ES-I3 (cell line): ENCODE measurements around the gene FABP1.
A peak's percentile ranks its signal among the peaks of the same experiment; 100 is the strongest.

ENCODE experiments used
- H3K36me3 ChIP-seq: 2 replicates; pipeline ENCODE4 v1.6.1; 2013; ENCODE audit warnings: mild to moderate bottlenecking, low read length, control low read depth, moderate library complexity; ENCODE audit not compliant: insufficient read depth
- H3K4me1 ChIP-seq: 2 replicates; pipeline ENCODE4 v1.6.1; 2013; ENCODE audit warnings: mild to moderate bottlenecking, control low read depth, low read length; ENCODE audit not compliant: insufficient read depth
- H3K9ac ChIP-seq: 2 replicates; pipeline ENCODE4 v1.6.1; 2013; ENCODE audit warnings: low read depth, mild to moderate bottlenecking, low read length, moderate library complexity
- H3K9me3 ChIP-seq: 2 replicates; pipeline ENCODE4 v1.6.1; 2013; ENCODE audit warnings: mild to moderate bottlenecking, low read length, moderate library complexity; ENCODE audit not compliant: control insufficient read depth, insufficient read depth

Gene FABP1

DNA sequence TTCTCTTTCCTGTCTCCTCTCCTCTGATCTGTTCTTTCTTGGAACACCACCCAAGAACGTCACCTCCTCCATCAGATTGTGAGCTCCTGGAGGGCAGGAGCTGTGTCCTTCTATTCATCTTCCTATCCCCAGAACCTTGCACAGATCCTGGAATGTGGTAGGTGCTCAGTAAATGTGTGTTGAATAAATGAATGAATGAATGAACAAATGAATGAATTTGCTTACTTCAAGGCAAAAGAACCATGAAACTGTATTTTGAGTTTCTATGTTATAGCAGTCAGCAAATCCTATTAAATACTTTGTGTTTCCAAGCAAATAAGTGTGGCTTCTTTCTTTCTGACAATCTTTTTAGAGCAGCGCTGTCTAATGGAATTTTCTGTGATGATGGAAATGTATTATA lies 14.8 kb downstream of the FABP1 start:
- H3K36me3 ChIP-seq = no peaks in the 10 kb centered on the region

DNA sequence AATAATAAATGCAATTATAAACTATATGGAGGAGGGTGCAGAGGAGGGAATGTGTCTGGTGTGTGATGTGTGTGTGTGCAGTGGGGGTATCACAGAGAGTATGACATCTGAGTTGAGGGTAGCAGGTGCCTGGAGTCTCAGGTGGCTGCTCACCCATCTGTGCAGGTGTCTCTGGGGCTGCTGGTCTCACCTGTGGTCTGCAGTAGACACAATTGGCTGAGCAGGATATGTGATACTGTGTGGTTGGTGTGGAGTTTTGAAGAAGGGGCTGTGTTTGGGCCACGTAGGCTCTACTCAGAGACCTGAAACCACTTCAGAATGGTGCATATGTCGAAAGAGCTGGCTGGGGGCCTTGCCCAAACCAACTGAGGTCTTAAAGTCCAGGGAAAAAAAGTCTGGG lies 17.0 kb downstream of the FABP1 start:
- H3K9ac ChIP-seq = no peak overlapping the region
- no peaks in the 10 kb centered on the region for H3K4me1 ChIP-seq
- H3K36me3 ChIP-seq = no peaks in the 10 kb centered on the region
- H3K9me3 ChIP-seq = no peaks in the 10 kb centered on the region

More for the DNA sequence above, 14.8 kb downstream of the FABP1 start:
- Histone ChIP-seq H3K9me3 (no peaks in the 10 kb centered on the region), H3K4me1 (peaks cover 2% of the 10 kb centered on the region; the same call in 1 of the 2 replicates), H3K9ac (no peak overlapping the region)

DNA sequence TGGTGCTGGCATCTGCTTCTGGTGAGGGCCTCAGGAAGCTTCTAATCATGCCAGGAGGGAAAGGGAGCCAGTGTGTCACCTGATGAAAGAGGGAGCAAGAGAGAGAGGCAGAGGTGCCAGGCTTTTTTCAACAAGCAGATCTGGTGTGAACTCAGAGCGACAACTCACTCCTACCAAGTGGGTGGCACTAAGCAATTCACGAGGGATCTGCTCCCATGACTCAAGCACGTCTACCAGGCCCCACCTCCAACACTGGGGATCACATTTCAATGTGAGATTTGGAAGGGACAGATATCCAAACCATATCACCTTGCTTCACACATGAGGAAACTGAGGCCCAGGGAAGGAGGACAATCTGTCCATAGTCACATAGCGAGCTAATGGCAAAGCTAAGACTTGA lies 19.1 kb downstream of the FABP1 start:
- no peaks in the 10 kb centered on the region for H3K4me1 ChIP-seq
- no peaks in the 10 kb centered on the region for H3K9me3 ChIP-seq
- no peak overlapping the region for H3K9ac ChIP-seq
- no peaks in the 10 kb centered on the region for H3K36me3 ChIP-seq

- Histone ChIP-seq H3K9ac (no peak overlapping the region), H3K4me1 (peaks cover 8% of the 10 kb centered on the region), H3K9me3 (no peaks in the 10 kb centered on the region), H3K36me3 (no peaks in the 10 kb centered on the region)
These were observed 27.4 kb downstream of the FABP1 start for GRCh38 chr2:88100489-88100858.

- Histone ChIP-seq H3K4me1 (peaks cover 8% of the 10 kb centered on the region), H3K9me3 (no peaks in the 10 kb centered on the region), H3K9ac (peak overlapping the region; percentile 22; the same call in 1 of the 2 replicates), H3K36me3 (no peaks in the 10 kb centered on the region)
These were observed 27.9 kb downstream of the FABP1 start for GRCh38 chr2:88099798-88100488.

GRCh38 chr2:88098558-88098900 lies 29.3 kb downstream of the FABP1 start:
- H3K9ac ChIP-seq = no peak overlapping the region
- H3K9me3 ChIP-seq = no peaks in the 10 kb centered on the region
- H3K36me3 ChIP-seq = no peaks in the 10 kb centered on the region

DNA sequence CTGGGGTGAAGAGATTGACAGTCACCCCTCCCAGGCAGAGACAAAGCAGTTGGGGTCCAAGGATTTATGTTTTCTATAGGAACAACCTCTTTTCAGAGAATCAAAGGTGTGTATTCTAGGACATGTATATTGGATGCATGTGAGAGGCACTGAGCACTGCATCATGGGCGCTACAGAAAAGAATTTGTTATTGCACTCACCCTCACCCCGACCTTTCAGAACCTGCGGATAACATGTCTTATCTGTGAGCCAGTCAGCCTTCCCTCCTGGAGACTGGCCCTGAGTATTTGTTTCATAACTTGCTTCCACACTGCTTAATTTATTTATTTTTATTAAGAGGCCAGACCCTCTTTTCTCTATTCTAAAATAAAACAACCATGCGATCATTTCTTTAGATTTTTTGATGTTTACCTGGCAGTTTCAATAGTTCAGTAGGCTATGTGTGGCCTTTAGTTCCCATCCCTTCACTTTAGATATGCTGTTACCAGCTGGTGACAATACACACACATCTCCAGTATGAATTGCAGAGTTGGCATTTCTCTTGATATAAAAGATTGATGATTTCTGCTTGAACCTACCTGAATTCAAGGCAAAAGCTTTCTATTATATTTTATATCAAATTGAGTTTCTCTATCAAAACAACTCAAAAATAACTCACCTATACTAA lies 29.8 kb downstream of the FABP1 start:
- H3K36me3 ChIP-seq = no peaks in the 10 kb centered on the region
- H3K9ac ChIP-seq = no peak overlapping the region
- peaks cover 8% of the 10 kb centered on the region for H3K4me1 ChIP-seq
- H3K9me3 ChIP-seq = no peaks in the 10 kb centered on the region

More at GRCh38 chr2:88098558-88098900, 29.3 kb downstream of the FABP1 start:
- peaks cover 8% of the 10 kb centered on the region for H3K4me1 ChIP-seq

- H3K36me3 ChIP-seq = no peaks in the 10 kb centered on the region
- no peaks in the 10 kb centered on the region for H3K9me3 ChIP-seq
- peaks cover 8% of the 10 kb centered on the region for H3K4me1 ChIP-seq
- H3K9ac ChIP-seq = no peak overlapping the region
These were observed 30.7 kb downstream of the FABP1 start for GRCh38 chr2:88097192-88097591.

DNA sequence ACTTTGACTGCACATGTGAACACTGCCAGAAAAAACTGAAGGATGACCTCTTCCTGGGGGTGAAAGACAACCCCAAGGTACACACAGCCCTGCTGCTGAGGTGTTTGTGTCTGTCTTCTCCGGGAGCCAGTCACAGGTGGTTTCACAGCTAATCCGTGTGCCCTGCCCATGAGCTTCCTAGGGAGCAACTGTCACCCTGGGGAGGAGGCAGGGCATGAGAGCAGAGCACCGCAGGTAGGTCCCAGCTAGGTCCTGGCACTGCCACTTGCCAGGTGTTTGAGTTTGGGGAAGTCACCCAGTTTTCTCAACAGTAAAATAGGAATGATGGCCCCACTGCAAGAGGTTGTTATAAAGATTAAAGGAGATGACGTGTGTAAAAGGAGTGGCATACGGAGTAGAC lies 31.2 kb downstream of the FABP1 start:
- Histone ChIP-seq H3K36me3 (no peaks in the 10 kb centered on the region), H3K9me3 (no peaks in the 10 kb centered on the region), H3K9ac (no peak overlapping the region), H3K4me1 (peaks cover 8% of the 10 kb centered on the region)

- Histone ChIP-seq H3K4me1 (peaks cover under 1% of the 10 kb centered on the region), H3K36me3 (no peaks in the 10 kb centered on the region), H3K9me3 (no peaks in the 10 kb centered on the region), H3K9ac (no peak overlapping the region)
These were observed 32.8 kb downstream of the FABP1 start for GRCh38 chr2:88095022-88095421.

- Histone ChIP-seq H3K36me3 (no peaks in the 10 kb centered on the region), H3K9me3 (no peaks in the 10 kb centered on the region), H3K9ac (no peak overlapping the region), H3K4me1 (no peaks in the 10 kb centered on the region)
These were observed 35.1 kb downstream of the FABP1 start for GRCh38 chr2:88092773-88093172.

DNA sequence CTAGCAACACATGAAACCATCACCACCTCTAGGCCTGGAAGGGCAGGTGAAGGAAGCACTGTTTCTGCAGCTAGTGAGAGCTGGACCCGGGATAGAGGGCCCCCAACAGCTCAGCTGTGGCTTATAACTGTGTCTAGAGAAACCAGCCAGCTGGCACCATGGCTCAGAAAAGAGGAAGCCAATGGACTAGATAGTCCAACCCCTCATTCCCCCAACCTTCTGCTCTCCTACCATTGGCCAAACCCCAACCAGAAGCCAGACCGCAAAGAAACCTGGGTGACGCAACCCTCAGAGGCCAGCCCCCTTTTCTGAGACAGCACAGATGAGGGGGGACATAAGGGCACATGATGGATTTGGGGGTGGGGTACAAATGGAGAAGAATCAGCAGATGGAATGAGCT lies 35.9 kb downstream of the FABP1 start:
- Histone ChIP-seq H3K9ac (no peak overlapping the region), H3K36me3 (no peaks in the 10 kb centered on the region), H3K9me3 (no peaks in the 10 kb centered on the region), H3K4me1 (no peaks in the 10 kb centered on the region)

GRCh38 chr2:88090446-88091283 lies 37.2 kb downstream of the FABP1 start:
- Histone ChIP-seq H3K36me3 (no peaks in the 10 kb centered on the region), H3K4me1 (no peaks in the 10 kb centered on the region), H3K9me3 (no peaks in the 10 kb centered on the region), H3K9ac (no peak overlapping the region)

- no peak overlapping the region for H3K9ac ChIP-seq
- no peaks in the 10 kb centered on the region for H3K4me1 ChIP-seq
- no peaks in the 10 kb centered on the region for H3K9me3 ChIP-seq
- no peaks in the 10 kb centered on the region for H3K36me3 ChIP-seq
These were observed 38.9 kb downstream of the FABP1 start for GRCh38 chr2:88088999-88089398.

- Histone ChIP-seq H3K36me3 (no peaks in the 10 kb centered on the region), H3K9me3 (no peaks in the 10 kb centered on the region), H3K4me1 (peaks cover 7% of the 10 kb centered on the region), H3K9ac (no peak overlapping the region)
These were observed 40.1 kb downstream of the FABP1 start for GRCh38 chr2:88087763-88088162.
